ENCODE results near the gene SP100.

- TF ChIP-seq CTCF (IDR thresholded peaks at IDR 0.05): no peak
- no peak for TF ChIP-seq POLR2AphosphoS5 (IDR thresholded peaks at IDR 0.05)
- no peak for TF ChIP-seq POLR2A (IDR thresholded peaks at IDR 0.05)
- no peak for TF ChIP-seq EP300 (IDR thresholded peaks at IDR 0.05)
These were observed 39.1 kb downstream of the SP100 start for GRCh38 chr2:230455005-230455684.

All from gastroesophageal sphincter (tissue), 3 donors.